RWPE2 (cell line): ENCODE measurements around the gene LTBP2.
"Not testable (repeated sequence)": the region's sequence is repeated elsewhere in the genome, so short reads cannot be mapped to it uniquely, and the experiment has no call there.

ENCODE experiments used
- ATAC-seq: fragments of 200-7000 bp; cut with Tn5 transposase; 3 replicates; pipeline ENCODE4 v1.9.1; 2021; ENCODE audit warnings: low read depth
- DNase-seq: peaks from one replicate; pipeline ENCODE4 v3.0.0-alpha.2; 2020; ENCODE audit warnings: low spot score
- H3K27ac ChIP-seq: fragments of 450-650 bp; 2 replicates; pipeline ENCODE4 v1.5.1; 2017; ENCODE audit warnings: mild to moderate bottlenecking; ENCODE audit not compliant: poor library complexity, severe bottlenecking
- H3K27me3 ChIP-seq: fragments of 250-450 bp; sonication (Bioruptor Pico); 2 replicates; pipeline ENCODE4 v1.5.1; 2021; ENCODE audit warnings: mild to moderate bottlenecking, moderate library complexity; ENCODE audit not compliant: insufficient read depth, poor library complexity, severe bottlenecking
- H3K36me3 ChIP-seq: fragments of 250-450 bp; sonication (Bioruptor Pico); 2 replicates; pipeline ENCODE4 v1.5.1; 2020; ENCODE audit warnings: low read depth, mild to moderate bottlenecking, moderate library complexity
- H3K4me1 ChIP-seq: fragments of 250-450 bp; sonication (Bioruptor Pico); 2 replicates; pipeline ENCODE4 v1.5.1; 2021; ENCODE audit warnings: mild to moderate bottlenecking, moderate library complexity; ENCODE audit not compliant: insufficient read depth, poor library complexity, severe bottlenecking
- H3K4me3 ChIP-seq: fragments of 250-450 bp; sonication (Bioruptor Pico); 2 replicates; pipeline ENCODE4 v1.5.1; 2021; ENCODE audit warnings: mild to moderate bottlenecking, moderate library complexity; ENCODE audit not compliant: severe bottlenecking
- H3K9me3 ChIP-seq: fragments of 250-450 bp; sonication (Bioruptor Pico); 2 replicates; pipeline ENCODE4 v1.5.1; 2021; ENCODE audit warnings: mild to moderate bottlenecking, moderate library complexity; ENCODE audit not compliant: severe bottlenecking
- CTCF ChIP-seq: fragments of 450-650 bp; IDR thresholded peaks from one replicate; pipeline ENCODE4 v1.5.1; 2017; ENCODE audit warnings: mild to moderate bottlenecking, moderate library complexity; ENCODE audit not compliant: poor library complexity, severe bottlenecking

The LTBP2 gene

GRCh38 chr14:74539503-74539902 is 72.5 kb downstream of the LTBP2 start:
- Histone ChIP-seq H3K9me3 (no peaks in the 10 kb centered on the region), H3K36me3 (peaks cover 65% of the 10 kb centered on the region), H3K4me3 (no peak overlapping the region), H3K4me1 (no peaks in the 10 kb centered on the region), H3K27me3 (no peaks in the 10 kb centered on the region), H3K27ac (no peak overlapping the region)
- TF ChIP-seq CTCF, result no peak
- DNase-seq (no peak), ATAC-seq (no peak)

GRCh38 chr14:74538411-74539391 is 73.3 kb downstream of the LTBP2 start:
- no peak for TF ChIP-seq CTCF
- ATAC-seq, result no peak

GRCh38 chr14:74536336-74536735 is 75.7 kb downstream of the LTBP2 start:
- DNase-seq, H3K27me3 ChIP-seq, H3K4me3 ChIP-seq, H3K4me1 ChIP-seq, H3K9me3 ChIP-seq, ATAC-seq, H3K27ac ChIP-seq: not testable (repeated sequence)
- H3K36me3 ChIP-seq, result peaks cover 75% of the 10 kb centered on the region

More at GRCh38 chr14:74538411-74539391, 73.3 kb downstream of the LTBP2 start:
- H3K27ac ChIP-seq, result no peak overlapping the region
- no peaks in the 10 kb centered on the region for H3K27me3 ChIP-seq
- H3K4me3 ChIP-seq, result no peak overlapping the region
- DNase-seq, result no peak
- no peaks in the 10 kb centered on the region for H3K4me1 ChIP-seq
- H3K9me3 ChIP-seq, result no peaks in the 10 kb centered on the region
- H3K36me3 ChIP-seq, result peaks cover 57% of the 10 kb centered on the region

GRCh38 chr14:74535756-74536325 is 76.2 kb downstream of the LTBP2 start:
- Histone ChIP-seq H3K27ac (no peak overlapping the region), H3K27me3 (no peaks in the 10 kb centered on the region), H3K9me3 (no peaks in the 10 kb centered on the region), H3K36me3 (peaks cover 75% of the 10 kb centered on the region), H3K4me1 (no peaks in the 10 kb centered on the region), H3K4me3 (no peak overlapping the region)
- no peak for TF ChIP-seq CTCF
- ATAC-seq, result no peak
- no peak for DNase-seq

- H3K9me3 ChIP-seq, result no peaks in the 10 kb centered on the region
- H3K36me3 ChIP-seq, result peaks cover 73% of the 10 kb centered on the region
- no peak overlapping the region for H3K27ac ChIP-seq
- no peaks in the 10 kb centered on the region for H3K27me3 ChIP-seq
- no peak for TF ChIP-seq CTCF
- no peak for DNase-seq
- H3K4me3 ChIP-seq, result no peak overlapping the region
- H3K4me1 ChIP-seq, result no peaks in the 10 kb centered on the region
- ATAC-seq, result no peak
Measured at GRCh38 chr14:74533576-74533975, 78.5 kb downstream of the LTBP2 start.
